K562 (cell line): ENCODE measurements around the gene TSPYL4. TPM values are rescaled to one million over a fixed set of nuclear protein-coding genes. Genes with fewer than 3 reads are reported as not detected.

ENCODE experiments used
- CCAR2 ChIP-seq: fragments of 200-400 bp; formaldehyde crosslinking; IDR thresholded peaks from 2 replicates; pipeline ENCODE4 v1.6.1; 2017; ENCODE audit warnings: mild to moderate bottlenecking, low read depth, low read length
- ETV5 ChIP-seq: sonication (generic); formaldehyde crosslinking; IDR thresholded peaks from 2 replicates; pipeline ENCODE4 v1.4.0; 2020; ENCODE audit warnings: low read depth, mild to moderate bottlenecking, missing genetic modification reagents
- MECOM ChIP-seq: fragments of 250-450 bp; sonication (Bioruptor Pico); IDR thresholded peaks from 2 replicates; pipeline ENCODE4 v1.8.0; 2022; ENCODE audit warnings: inconsistent platforms
- RBM22 ChIP-seq: fragments of 200-400 bp; formaldehyde crosslinking; IDR thresholded peaks from 2 replicates; pipeline ENCODE4 v1.6.1; 2018; ENCODE audit warnings: low read length, low read depth; ENCODE audit not compliant: poor library complexity, severe bottlenecking
- SOX6 ChIP-seq: fragments of 450-650 bp; IDR thresholded peaks from 2 replicates; pipeline ENCODE4 v1.6.1; 2014; ENCODE audit warnings: mild to moderate bottlenecking
- ZNF212 ChIP-seq: fragments of 450-650 bp; formaldehyde crosslinking; IDR thresholded peaks from 2 replicates; pipeline ENCODE4 v1.4.0; 2020; ENCODE audit warnings: mild to moderate bottlenecking
- polyA plus RNA-seq, 8 experiments: library from polyadenylated mRNA; depleted of rRNA in 4 of 8; stranded (reverse) in 5 of 8; unstranded in 3 of 8; fragments of >200 nt; fragmentation: Nextera tagmentation in 2 of 8; fragmentation: Illumina TruSeq in 1 of 8; extraction: Ambion mirVana in 2 of 8; extraction: Trizol in 1 of 8; gene quantifications; 2 replicates each; pipeline versions ENCODE4 v1.2.1 to v1.2.3, GENCODE V29; 2011 to 2014; ENCODE audit warnings: inconsistent platforms in 1 of 8, missing spikeins in 1 of 8
- total RNA-seq, 7 experiments: library from RNA; depleted of rRNA in 6 of 7; stranded (reverse); fragments of >200 nt in 6 of 7; fragmentation: Illumina TruSeq in 2 of 7; extraction: Trizol in 2 of 7; gene quantifications; 2 replicates each; pipeline versions ENCODE4 v1.2.1 to v1.2.3, GENCODE V29; 2011 to 2021; ENCODE audit warnings: low replicate concordance in 1 of 7
- TF ChIP-seq, protein P1 (sequence below): fragments of 250-450 bp; sonication (Bioruptor Pico); IDR thresholded peaks from 2 replicates; pipeline ENCODE4 v1.5.0; 2021
- TF ChIP-seq, protein P2 (sequence below), 2 experiments: fragments of 150-350 bp in 1 of 2; IDR thresholded peaks; 2 replicates each; pipeline ENCODE4 v1.6.1; 2012 to 2016; ENCODE audit warnings: low read depth in 2 of 2, low read length in 2 of 2, mild to moderate bottlenecking in 1 of 2, moderate library complexity in 1 of 2
- TF ChIP-seq, protein P3 (sequence below): fragments of 200-600 bp; sonication (generic); IDR thresholded peaks from one replicate; pipeline ENCODE4 v1.6.1; 2012; ENCODE audit warnings: mild to moderate bottlenecking, low read depth, low read length, inconsistent platforms

The TSPYL4 gene
- total and polyA plus RNA-seq, 9 of the 15 experiments (the other 6 are each of a cell fraction or from before 2014, with no cell fraction given), result 0.69 to 18.0 (median 9.1) TPM

DNA sequence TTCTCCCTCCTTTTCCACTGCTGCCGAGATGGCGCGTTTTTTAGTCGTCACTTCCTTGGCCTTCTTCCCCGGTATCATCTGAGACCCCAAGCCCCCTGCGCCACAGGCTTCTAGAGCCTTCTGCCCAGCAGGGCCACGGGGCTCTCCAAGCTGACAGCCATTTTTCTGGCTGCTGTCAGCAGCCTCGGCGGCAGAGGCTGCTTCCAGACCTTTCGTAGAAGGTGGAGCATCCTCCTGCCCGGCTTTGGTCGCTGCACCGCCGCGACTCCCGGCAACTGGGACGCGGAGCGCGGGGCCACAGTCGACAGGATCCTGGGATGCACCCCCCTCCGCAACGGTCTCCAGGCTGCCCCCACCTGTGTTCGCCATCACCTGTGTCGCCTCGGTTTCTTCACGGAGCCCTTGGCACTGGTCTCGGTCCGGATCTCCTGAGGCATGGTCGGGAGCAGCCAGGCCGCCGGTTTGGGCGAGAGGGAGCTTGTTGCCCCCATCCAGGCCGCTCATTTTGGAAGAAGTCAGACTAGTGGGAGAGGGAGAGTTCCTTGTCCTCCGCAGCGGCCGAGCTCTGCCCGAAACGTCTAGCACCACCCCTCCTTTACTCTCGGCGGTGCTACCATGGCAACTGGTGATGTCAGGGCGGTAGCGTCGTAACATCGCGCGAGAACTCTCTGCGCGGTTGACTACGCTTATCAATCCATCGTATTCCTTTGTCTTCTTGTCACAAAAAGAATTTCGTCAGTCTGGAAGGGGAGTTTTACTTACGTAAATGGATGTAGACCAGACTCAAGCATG, at the start of gene TSPYL4 (continued):
- TF ChIP-seq ETV5 (no peak), RBM22 (no peak), MECOM (no peak), ZNF212 (CRISPR knock-in tag) (no peak), CCAR2 (no peak), SOX6 (peak; percentile 100)
- TF ChIP-seq, protein P1, sequence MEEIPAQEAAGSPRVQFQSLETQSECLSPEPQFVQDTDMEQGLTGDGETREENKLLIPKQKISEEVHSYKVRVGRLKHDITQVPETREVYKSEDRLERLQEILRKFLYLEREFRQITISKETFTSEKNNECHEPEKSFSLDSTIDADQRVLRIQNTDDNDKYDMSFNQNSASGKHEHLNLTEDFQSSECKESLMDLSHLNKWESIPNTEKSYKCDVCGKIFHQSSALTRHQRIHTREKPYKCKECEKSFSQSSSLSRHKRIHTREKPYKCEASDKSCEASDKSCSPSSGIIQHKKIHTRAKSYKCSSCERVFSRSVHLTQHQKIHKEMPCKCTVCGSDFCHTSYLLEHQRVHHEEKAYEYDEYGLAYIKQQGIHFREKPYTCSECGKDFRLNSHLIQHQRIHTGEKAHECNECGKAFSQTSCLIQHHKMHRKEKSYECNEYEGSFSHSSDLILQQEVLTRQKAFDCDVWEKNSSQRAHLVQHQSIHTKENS (CRISPR knock-in tag), result no peak
- TF ChIP-seq, protein P2, sequence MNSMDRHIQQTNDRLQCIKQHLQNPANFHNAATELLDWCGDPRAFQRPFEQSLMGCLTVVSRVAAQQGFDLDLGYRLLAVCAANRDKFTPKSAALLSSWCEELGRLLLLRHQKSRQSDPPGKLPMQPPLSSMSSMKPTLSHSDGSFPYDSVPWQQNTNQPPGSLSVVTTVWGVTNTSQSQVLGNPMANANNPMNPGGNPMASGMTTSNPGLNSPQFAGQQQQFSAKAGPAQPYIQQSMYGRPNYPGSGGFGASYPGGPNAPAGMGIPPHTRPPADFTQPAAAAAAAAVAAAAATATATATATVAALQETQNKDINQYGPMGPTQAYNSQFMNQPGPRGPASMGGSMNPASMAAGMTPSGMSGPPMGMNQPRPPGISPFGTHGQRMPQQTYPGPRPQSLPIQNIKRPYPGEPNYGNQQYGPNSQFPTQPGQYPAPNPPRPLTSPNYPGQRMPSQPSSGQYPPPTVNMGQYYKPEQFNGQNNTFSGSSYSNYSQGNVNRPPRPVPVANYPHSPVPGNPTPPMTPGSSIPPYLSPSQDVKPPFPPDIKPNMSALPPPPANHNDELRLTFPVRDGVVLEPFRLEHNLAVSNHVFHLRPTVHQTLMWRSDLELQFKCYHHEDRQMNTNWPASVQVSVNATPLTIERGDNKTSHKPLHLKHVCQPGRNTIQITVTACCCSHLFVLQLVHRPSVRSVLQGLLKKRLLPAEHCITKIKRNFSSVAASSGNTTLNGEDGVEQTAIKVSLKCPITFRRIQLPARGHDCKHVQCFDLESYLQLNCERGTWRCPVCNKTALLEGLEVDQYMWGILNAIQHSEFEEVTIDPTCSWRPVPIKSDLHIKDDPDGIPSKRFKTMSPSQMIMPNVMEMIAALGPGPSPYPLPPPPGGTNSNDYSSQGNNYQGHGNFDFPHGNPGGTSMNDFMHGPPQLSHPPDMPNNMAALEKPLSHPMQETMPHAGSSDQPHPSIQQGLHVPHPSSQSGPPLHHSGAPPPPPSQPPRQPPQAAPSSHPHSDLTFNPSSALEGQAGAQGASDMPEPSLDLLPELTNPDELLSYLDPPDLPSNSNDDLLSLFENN (IDR thresholded peaks at IDR 0.05; ENCODE audit: low read depth in 2 of 2, low read length in 2 of 2), result 0 out of 4 replicates have a peak, but pooled peaks of 1 of the 2 experiments have one; percentile 32
- TF ChIP-seq, protein P3, sequence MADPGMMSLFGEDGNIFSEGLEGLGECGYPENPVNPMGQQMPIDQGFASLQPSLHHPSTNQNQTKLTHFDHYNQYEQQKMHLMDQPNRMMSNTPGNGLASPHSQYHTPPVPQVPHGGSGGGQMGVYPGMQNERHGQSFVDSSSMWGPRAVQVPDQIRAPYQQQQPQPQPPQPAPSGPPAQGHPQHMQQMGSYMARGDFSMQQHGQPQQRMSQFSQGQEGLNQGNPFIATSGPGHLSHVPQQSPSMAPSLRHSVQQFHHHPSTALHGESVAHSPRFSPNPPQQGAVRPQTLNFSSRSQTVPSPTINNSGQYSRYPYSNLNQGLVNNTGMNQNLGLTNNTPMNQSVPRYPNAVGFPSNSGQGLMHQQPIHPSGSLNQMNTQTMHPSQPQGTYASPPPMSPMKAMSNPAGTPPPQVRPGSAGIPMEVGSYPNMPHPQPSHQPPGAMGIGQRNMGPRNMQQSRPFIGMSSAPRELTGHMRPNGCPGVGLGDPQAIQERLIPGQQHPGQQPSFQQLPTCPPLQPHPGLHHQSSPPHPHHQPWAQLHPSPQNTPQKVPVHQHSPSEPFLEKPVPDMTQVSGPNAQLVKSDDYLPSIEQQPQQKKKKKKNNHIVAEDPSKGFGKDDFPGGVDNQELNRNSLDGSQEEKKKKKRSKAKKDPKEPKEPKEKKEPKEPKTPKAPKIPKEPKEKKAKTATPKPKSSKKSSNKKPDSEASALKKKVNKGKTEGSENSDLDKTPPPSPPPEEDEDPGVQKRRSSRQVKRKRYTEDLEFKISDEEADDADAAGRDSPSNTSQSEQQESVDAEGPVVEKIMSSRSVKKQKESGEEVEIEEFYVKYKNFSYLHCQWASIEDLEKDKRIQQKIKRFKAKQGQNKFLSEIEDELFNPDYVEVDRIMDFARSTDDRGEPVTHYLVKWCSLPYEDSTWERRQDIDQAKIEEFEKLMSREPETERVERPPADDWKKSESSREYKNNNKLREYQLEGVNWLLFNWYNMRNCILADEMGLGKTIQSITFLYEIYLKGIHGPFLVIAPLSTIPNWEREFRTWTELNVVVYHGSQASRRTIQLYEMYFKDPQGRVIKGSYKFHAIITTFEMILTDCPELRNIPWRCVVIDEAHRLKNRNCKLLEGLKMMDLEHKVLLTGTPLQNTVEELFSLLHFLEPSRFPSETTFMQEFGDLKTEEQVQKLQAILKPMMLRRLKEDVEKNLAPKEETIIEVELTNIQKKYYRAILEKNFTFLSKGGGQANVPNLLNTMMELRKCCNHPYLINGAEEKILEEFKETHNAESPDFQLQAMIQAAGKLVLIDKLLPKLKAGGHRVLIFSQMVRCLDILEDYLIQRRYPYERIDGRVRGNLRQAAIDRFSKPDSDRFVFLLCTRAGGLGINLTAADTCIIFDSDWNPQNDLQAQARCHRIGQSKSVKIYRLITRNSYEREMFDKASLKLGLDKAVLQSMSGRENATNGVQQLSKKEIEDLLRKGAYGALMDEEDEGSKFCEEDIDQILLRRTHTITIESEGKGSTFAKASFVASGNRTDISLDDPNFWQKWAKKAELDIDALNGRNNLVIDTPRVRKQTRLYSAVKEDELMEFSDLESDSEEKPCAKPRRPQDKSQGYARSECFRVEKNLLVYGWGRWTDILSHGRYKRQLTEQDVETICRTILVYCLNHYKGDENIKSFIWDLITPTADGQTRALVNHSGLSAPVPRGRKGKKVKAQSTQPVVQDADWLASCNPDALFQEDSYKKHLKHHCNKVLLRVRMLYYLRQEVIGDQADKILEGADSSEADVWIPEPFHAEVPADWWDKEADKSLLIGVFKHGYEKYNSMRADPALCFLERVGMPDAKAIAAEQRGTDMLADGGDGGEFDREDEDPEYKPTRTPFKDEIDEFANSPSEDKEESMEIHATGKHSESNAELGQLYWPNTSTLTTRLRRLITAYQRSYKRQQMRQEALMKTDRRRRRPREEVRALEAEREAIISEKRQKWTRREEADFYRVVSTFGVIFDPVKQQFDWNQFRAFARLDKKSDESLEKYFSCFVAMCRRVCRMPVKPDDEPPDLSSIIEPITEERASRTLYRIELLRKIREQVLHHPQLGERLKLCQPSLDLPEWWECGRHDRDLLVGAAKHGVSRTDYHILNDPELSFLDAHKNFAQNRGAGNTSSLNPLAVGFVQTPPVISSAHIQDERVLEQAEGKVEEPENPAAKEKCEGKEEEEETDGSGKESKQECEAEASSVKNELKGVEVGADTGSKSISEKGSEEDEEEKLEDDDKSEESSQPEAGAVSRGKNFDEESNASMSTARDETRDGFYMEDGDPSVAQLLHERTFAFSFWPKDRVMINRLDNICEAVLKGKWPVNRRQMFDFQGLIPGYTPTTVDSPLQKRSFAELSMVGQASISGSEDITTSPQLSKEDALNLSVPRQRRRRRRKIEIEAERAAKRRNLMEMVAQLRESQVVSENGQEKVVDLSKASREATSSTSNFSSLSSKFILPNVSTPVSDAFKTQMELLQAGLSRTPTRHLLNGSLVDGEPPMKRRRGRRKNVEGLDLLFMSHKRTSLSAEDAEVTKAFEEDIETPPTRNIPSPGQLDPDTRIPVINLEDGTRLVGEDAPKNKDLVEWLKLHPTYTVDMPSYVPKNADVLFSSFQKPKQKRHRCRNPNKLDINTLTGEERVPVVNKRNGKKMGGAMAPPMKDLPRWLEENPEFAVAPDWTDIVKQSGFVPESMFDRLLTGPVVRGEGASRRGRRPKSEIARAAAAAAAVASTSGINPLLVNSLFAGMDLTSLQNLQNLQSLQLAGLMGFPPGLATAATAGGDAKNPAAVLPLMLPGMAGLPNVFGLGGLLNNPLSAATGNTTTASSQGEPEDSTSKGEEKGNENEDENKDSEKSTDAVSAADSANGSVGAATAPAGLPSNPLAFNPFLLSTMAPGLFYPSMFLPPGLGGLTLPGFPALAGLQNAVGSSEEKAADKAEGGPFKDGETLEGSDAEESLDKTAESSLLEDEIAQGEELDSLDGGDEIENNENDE, result no peak
